ENCODE data around the gene APEH. TPM values are rescaled to one million over a fixed set of nuclear protein-coding genes. Genes with fewer than 3 reads are reported as not detected.

Gene APEH
- total RNA-seq, 1 experiment from 2014 or later: 273 TPM

DNA sequence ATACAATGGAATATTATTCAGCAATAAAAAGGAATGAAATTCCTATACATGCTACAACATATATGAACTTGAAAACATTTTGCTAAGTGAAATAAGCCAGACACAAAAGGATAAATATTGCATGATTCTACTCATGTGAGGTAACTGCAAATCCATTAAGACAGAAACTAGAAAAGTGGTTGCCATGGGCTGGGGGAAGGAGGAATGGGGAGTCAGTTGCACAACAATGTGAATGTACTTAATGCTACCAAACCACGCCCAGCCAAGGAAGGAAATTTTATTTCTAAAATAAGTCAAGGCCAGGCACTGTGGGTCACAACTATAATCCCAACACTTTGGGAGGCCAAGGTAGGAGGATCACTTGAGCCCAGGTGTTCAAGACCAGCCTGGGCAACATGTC lies 59.4 kb downstream of the APEH start (continued):
- TF ChIP-seq, protein P1, sequence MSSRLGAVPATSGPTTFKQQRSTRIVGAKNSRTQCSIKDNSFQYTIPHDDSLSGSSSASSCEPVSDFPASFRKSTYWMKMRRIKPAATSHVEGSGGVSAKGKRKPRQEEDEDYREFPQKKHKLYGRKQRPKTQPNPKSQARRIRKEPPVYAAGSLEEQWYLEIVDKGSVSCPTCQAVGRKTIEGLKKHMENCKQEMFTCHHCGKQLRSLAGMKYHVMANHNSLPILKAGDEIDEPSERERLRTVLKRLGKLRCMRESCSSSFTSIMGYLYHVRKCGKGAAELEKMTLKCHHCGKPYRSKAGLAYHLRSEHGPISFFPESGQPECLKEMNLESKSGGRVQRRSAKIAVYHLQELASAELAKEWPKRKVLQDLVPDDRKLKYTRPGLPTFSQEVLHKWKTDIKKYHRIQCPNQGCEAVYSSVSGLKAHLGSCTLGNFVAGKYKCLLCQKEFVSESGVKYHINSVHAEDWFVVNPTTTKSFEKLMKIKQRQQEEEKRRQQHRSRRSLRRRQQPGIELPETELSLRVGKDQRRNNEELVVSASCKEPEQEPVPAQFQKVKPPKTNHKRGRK (CRISPR knock-in tag; IDR thresholded peaks at IDR 0.05; ENCODE audit: borderline replicate concordance): no peak
- TF ChIP-seq TP53 (CRISPR knock-in tag; IDR thresholded peaks at IDR 0.05) (no peak), SMAD3 (CRISPR knock-in tag; IDR thresholded peaks at IDR 0.05; ENCODE audit: borderline replicate concordance) (no peak), ZNF263 (CRISPR knock-in tag; IDR thresholded peaks at IDR 0.05; ENCODE audit: low read depth) (no peak), NR2C2 (CRISPR knock-in tag; IDR thresholded peaks at IDR 0.05) (no peak), GABPB1 (CRISPR knock-in tag; IDR thresholded peaks at IDR 0.05) (no peak), ZNF138 (CRISPR knock-in tag; conservative IDR thresholded peaks at IDR 0.05) (no peak), ZBTB21 (CRISPR knock-in tag; IDR thresholded peaks at IDR 0.05; ENCODE audit: borderline replicate concordance) (no peak)
- TF ChIP-seq, protein P2, sequence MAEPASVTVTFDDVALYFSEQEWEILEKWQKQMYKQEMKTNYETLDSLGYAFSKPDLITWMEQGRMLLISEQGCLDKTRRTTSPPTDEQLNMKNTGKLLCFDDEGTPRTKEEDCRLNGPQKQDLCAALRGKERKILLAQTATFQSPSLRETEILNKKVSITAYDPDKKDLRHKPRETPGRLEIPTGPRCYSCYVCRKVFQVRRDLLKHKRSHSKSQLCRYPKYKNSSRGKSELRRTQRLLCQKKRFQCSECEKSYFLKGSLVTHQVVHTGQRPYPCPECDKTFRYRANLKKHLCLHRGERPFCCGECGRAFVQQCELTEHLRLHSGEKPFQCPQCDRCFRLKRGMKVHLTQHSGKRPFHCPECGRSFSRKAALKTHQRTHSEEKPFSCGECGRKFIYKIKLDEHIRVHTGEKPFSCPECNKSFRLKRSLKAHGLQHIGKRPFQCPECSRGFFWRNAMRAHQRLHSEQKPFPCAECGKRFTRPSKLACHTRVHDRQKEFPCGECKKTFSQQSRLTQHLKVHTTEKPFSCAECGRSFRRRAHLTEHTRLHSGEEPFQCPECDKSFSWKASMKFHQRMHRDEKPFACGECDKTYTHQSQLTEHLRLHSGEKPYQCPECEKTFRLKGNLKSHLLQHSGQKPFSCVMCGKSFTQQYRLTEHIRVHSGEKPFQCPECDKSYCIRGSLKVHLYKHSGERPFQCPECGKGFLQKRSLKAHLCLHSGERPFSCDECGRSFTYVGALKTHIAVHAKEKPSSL (CRISPR knock-in tag; conservative IDR thresholded peaks at IDR 0.05): no peak
- TF ChIP-seq, protein P3, sequence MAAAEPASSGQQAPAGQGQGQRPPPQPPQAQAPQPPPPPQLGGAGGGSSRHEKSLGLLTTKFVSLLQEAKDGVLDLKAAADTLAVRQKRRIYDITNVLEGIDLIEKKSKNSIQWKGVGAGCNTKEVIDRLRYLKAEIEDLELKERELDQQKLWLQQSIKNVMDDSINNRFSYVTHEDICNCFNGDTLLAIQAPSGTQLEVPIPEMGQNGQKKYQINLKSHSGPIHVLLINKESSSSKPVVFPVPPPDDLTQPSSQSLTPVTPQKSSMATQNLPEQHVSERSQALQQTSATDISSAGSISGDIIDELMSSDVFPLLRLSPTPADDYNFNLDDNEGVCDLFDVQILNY (CRISPR knock-in tag; IDR thresholded peaks at IDR 0.05): no peak

Other genes starting within 250 kb of the APEH start
- 11.0 to 12.7 TPM (median 11.5 TPM) in 3 replicates for gene NICN1, start 245.0 kb upstream of the APEH start, total RNA-seq (2021)
- gene DAG1, start 204.1 kb upstream of the APEH start, total RNA-seq (2021): 113 to 119 TPM (median 115 TPM) in 3 replicates
- gene BSN, start 119.9 kb upstream of the APEH start, total RNA-seq (2021): 1.7 to 2.8 TPM (median 2.4 TPM) in 3 replicates
- 13.8 to 17.2 TPM (median 17.2 TPM) in 3 replicates for gene MST1, start 15.1 kb downstream of the APEH start, total RNA-seq (2021)
- gene RNF123, start 15.2 kb downstream of the APEH start, total RNA-seq (2021): 45.5 to 47.1 TPM (median 46.8 TPM) in 3 replicates
- gene AMIGO3, start 45.3 kb downstream of the APEH start, total RNA-seq (2021): 3.9 to 5.3 TPM (median 4.3 TPM) in 3 replicates
- gene GMPPB, start 49.6 kb downstream of the APEH start, total RNA-seq (2021): 23.7 to 28.7 TPM (median 28.0 TPM) in 3 replicates
- gene IP6K1, start 112.2 kb downstream of the APEH start, total RNA-seq (2021): 29.2 to 32.2 TPM (median 32.2 TPM) in 3 replicates
- gene CDHR4, start 125.5 kb downstream of the APEH start, total RNA-seq (2021): 0.17 to 0.69 TPM (median 0.39 TPM) in 3 replicates
- 1.4 to 2.0 TPM (median 1.5 TPM) in 3 replicates for gene INKA1, start 128.9 kb downstream of the APEH start, total RNA-seq (2021)
- gene UBA7, start 139.6 kb downstream of the APEH start, total RNA-seq (2021): 1.2 to 1.9 TPM (median 1.6 TPM) in 3 replicates
- gene TRAIP, start 182.2 kb downstream of the APEH start, total RNA-seq (2021): 25.9 to 31.8 TPM (median 29.9 TPM) in 3 replicates
- gene CAMKV, start 195.6 kb downstream of the APEH start, total RNA-seq (2021): 56.0 to 58.2 TPM (median 56.6 TPM) in 3 replicates
- 5.1 to 6.2 TPM (median 5.6 TPM) in 3 replicates for gene MST1R, start 229.5 kb downstream of the APEH start, total RNA-seq (2021)